HL-60 (cell line): Measurements from ENCODE around the gene TMED10.
A peak's percentile ranks its signal among the peaks of the same experiment; 100 is the strongest.

Experiments used
- DNase-seq, 2 experiments: peaks; one replicate each; pipeline ENCODE4 v3.0.0-alpha.2; 2010 to 2020; ENCODE audit warnings: low read depth in 1 of 2, low spot score in 1 of 2
- H3K27ac ChIP-seq: fragments of 250-450 bp; sonication (Bioruptor Pico); replicated peaks from 2 replicates; pipeline ENCODE4 v1.5.1; 2020; ENCODE audit warnings: mild to moderate bottlenecking, moderate library complexity
- H3K27me3 ChIP-seq: fragments of 250-450 bp; sonication (Bioruptor Pico); 2 replicates; pipeline ENCODE4 v1.5.1; 2021; ENCODE audit warnings: mild to moderate bottlenecking, moderate library complexity; ENCODE audit not compliant: insufficient read depth, poor library complexity, severe bottlenecking
- H3K4me3 ChIP-seq: replicated peaks from 2 replicates; pipeline ENCODE4 v1.5.1; 2011; ENCODE audit warnings: mild to moderate bottlenecking, control low read depth, low read length; ENCODE audit not compliant: insufficient read depth
- GABPA ChIP-seq: IDR thresholded peaks from 2 replicates; pipeline ENCODE4 v1.6.1; 2012; ENCODE audit warnings: low read depth
- POLR2AphosphoS5 ChIP-seq: IDR thresholded peaks from 2 replicates; pipeline ENCODE4 v1.6.1; 2012; ENCODE audit warnings: low read depth
- SPI1 ChIP-seq: IDR thresholded peaks from 2 replicates; pipeline ENCODE4 v1.6.1; 2012; ENCODE audit warnings: low read depth, mild to moderate bottlenecking, borderline replicate concordance
- TF ChIP-seq, protein P1 (sequence below): IDR thresholded peaks from one replicate; pipeline ENCODE4 v1.5.1; 2011; ENCODE audit warnings: low read length, control low read depth, inconsistent platforms; ENCODE audit not compliant: insufficient read depth
- TF ChIP-seq, protein P2 (sequence below): IDR thresholded peaks from 2 replicates; pipeline ENCODE4 v1.6.1; 2012; ENCODE audit warnings: low read depth; ENCODE audit not compliant: insufficient replicate concordance

TMED10 gene

DNA sequence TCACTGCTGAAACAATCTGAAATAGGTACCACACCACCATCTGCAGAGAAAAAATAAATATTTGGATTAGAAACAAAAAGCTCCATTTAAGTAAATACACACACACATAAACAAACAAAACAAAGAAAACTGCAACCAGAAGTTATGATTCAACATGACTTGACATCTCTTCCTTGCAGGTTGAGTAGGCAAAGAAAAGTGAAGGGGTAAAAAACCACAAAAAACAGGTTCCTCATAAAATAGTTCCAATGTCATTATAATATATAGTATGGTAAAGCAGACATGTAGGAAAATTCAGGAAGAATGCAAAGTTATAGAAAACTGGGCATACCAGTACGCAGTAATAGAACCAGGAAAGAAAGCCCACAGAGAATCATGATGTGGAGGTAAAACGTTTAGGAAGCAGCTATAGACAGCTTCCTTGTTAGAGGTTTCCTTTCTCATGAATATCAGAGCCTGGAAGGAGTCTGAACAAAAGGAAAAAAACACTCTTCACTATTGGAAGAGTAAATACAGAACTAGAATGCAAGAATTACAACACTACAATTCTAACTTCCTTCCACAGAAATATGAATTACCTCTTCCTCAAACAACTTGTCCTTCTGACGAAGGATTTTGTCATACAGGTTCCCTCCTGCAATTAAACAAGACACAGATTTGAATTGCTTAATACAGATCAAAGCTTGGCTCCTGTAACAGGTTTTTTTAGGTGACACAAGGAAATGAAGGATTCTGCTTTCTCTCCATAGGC, 55.7 kb downstream of the TMED10 start:
- Histone ChIP-seq H3K27ac (peak overlapping the region; percentile 46), H3K4me3 (no peak overlapping the region), H3K27me3 (no peaks in the 10 kb centered on the region)
- peak in 1 of 2 experiments; percentile 58 for DNase-seq
- no peak for TF ChIP-seq POLR2AphosphoS5
- TF ChIP-seq SPI1, result peak; percentile 48; the same call in 1 of the 2 replicates

DNA sequence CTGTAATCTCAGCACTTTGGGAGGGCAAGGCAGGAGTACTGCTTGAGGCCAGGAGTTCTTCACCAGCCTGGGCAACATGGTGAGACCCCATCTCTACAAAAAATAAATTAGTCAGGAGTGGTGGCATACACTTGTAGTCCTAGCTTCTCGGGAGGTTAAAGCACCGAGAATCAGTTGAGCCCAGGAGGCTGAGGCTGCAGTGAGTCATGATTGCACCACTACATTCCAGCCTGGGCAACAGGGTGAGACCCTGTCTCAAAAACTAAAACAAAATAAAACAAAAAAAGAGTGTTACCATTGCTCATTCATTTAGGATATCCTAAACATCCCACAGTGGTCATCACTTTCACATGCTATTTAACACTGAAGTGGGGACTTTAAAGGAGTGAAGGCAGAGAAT, 57.4 kb downstream of the TMED10 start:
- H3K4me3 ChIP-seq, result no peak overlapping the region
- no peak for DNase-seq
- TF ChIP-seq SPI1 (no peak), POLR2AphosphoS5 (no peak), GABPA (no peak)
- TF ChIP-seq, protein P1, sequence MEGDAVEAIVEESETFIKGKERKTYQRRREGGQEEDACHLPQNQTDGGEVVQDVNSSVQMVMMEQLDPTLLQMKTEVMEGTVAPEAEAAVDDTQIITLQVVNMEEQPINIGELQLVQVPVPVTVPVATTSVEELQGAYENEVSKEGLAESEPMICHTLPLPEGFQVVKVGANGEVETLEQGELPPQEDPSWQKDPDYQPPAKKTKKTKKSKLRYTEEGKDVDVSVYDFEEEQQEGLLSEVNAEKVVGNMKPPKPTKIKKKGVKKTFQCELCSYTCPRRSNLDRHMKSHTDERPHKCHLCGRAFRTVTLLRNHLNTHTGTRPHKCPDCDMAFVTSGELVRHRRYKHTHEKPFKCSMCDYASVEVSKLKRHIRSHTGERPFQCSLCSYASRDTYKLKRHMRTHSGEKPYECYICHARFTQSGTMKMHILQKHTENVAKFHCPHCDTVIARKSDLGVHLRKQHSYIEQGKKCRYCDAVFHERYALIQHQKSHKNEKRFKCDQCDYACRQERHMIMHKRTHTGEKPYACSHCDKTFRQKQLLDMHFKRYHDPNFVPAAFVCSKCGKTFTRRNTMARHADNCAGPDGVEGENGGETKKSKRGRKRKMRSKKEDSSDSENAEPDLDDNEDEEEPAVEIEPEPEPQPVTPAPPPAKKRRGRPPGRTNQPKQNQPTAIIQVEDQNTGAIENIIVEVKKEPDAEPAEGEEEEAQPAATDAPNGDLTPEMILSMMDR, result no peak
- TF ChIP-seq, protein P2, sequence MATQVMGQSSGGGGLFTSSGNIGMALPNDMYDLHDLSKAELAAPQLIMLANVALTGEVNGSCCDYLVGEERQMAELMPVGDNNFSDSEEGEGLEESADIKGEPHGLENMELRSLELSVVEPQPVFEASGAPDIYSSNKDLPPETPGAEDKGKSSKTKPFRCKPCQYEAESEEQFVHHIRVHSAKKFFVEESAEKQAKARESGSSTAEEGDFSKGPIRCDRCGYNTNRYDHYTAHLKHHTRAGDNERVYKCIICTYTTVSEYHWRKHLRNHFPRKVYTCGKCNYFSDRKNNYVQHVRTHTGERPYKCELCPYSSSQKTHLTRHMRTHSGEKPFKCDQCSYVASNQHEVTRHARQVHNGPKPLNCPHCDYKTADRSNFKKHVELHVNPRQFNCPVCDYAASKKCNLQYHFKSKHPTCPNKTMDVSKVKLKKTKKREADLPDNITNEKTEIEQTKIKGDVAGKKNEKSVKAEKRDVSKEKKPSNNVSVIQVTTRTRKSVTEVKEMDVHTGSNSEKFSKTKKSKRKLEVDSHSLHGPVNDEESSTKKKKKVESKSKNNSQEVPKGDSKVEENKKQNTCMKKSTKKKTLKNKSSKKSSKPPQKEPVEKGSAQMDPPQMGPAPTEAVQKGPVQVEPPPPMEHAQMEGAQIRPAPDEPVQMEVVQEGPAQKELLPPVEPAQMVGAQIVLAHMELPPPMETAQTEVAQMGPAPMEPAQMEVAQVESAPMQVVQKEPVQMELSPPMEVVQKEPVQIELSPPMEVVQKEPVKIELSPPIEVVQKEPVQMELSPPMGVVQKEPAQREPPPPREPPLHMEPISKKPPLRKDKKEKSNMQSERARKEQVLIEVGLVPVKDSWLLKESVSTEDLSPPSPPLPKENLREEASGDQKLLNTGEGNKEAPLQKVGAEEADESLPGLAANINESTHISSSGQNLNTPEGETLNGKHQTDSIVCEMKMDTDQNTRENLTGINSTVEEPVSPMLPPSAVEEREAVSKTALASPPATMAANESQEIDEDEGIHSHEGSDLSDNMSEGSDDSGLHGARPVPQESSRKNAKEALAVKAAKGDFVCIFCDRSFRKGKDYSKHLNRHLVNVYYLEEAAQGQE, result no peak
- no peak overlapping the region for H3K27ac ChIP-seq
- no peaks in the 10 kb centered on the region for H3K27me3 ChIP-seq

DNA sequence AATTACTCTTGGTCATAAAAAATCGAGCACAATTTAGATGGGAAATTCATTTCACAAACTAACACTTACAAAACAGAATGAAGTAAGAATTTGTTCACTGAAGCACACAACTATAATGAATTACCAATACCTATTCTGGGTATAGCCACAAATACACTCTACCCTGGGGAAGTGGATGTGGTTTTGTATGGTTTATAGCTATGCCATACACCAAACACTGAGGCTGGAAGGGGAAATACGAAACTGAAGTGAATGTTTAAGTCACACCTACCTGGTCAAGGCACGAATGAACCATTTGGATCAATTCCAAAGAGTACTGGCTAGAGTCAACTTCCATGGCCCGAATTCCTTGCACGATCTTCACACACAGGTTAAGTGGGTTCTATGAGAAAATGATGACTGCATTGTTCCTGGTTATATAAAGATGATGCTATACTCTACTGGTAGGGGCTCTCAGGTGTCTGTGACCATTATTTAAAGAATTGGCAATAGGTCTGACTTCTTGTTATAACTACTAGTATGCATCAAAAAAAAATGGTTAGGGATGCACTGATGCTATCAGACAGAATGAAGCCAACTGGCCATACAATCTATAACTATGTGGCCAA, 62.4 kb downstream of the TMED10 start:
- H3K27ac ChIP-seq, result no peak overlapping the region
- TF ChIP-seq, protein P2, result no peak
- no peak for TF ChIP-seq GABPA
- TF ChIP-seq, protein P1, result no peak
- no peak for TF ChIP-seq POLR2AphosphoS5
- TF ChIP-seq SPI1, result no peak

DNA sequence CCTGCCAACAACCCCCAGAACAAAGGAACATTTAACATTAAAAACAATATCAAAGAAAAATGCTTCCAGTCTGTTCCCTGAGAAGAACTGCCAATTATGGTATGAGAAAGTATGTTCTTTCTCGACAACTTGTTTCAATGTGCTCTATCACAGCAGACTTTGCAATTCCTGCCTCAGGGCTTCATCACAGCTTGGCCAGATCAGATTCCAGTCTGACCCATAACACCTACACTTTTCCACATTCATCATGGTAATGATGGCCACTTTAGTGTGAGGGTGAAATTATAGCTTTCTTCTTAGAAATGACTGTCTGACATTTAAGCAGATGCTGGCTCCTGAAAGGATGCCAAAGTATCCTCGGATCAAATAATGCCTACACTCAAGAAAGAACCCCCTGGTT, 66.5 kb downstream of the TMED10 start:
- DNase-seq, result no peak
- no peaks in the 10 kb centered on the region for H3K27me3 ChIP-seq
- H3K4me3 ChIP-seq, result no peak overlapping the region
- TF ChIP-seq GABPA (no peak), SPI1 (no peak), POLR2AphosphoS5 (no peak)
- TF ChIP-seq, protein P1, result no peak
- TF ChIP-seq, protein P2, result no peak
- H3K27ac ChIP-seq, result no peak overlapping the region

More for the DNA sequence above, 62.4 kb downstream of the TMED10 start:
- Histone ChIP-seq H3K4me3 (no peak overlapping the region), H3K27me3 (no peaks in the 10 kb centered on the region)
- DNase-seq, result no peak
